H9 (cell line): ENCODE measurements around the gene PDE4B. TPM values are rescaled to one million over a fixed set of nuclear protein-coding genes. Genes with fewer than 3 reads are reported as not detected.

ENCODE experiments used
- DNase-seq: peaks from one replicate; pipeline ENCODE4 v3.0.0-alpha.2; 2017
- H2AFZ ChIP-seq: one replicate; pipeline ENCODE4 v1.6.1; 2013; ENCODE audit warnings: mild to moderate bottlenecking, low read length, control low read depth, moderate library complexity
- H2AK5ac ChIP-seq: 2 replicates; pipeline ENCODE4 v1.6.1; 2013; ENCODE audit warnings: low read length, control low read depth, mixed read lengths; ENCODE audit not compliant: insufficient read length
- H2BK120ac ChIP-seq: one replicate; pipeline ENCODE4 v1.6.1; 2013; ENCODE audit warnings: low read depth, mild to moderate bottlenecking, low read length, control low read depth, inconsistent platforms; ENCODE audit not compliant: poor library complexity, severe bottlenecking
- H2BK12ac ChIP-seq: 2 replicates; pipeline ENCODE4 v1.6.1; 2013; ENCODE audit warnings: low read length, control low read depth, mixed read lengths, low read depth; ENCODE audit not compliant: insufficient read length
- H2BK15ac ChIP-seq: 2 replicates; pipeline ENCODE4 v1.6.1; 2013; ENCODE audit warnings: low read depth, low read length, control low read depth
- H2BK20ac ChIP-seq: one replicate; pipeline ENCODE4 v1.6.1; 2013; ENCODE audit warnings: low read depth, mild to moderate bottlenecking, low read length, control low read depth, inconsistent platforms; ENCODE audit not compliant: poor library complexity, severe bottlenecking
- H2BK5ac ChIP-seq: 2 replicates; pipeline ENCODE4 v1.6.1; 2013; ENCODE audit warnings: low read length, control low read depth, mixed read lengths; ENCODE audit not compliant: insufficient read length
- H3K14ac ChIP-seq: 2 replicates; pipeline ENCODE4 v1.6.1; 2013; ENCODE audit warnings: low read length, control low read depth; ENCODE audit not compliant: insufficient read depth
- H3K18ac ChIP-seq: 2 replicates; pipeline ENCODE4 v1.6.1; 2013; ENCODE audit warnings: low read depth, mild to moderate bottlenecking, mixed read lengths, low read length, control low read depth; ENCODE audit not compliant: insufficient read length
- H3K23ac ChIP-seq: 2 replicates; pipeline ENCODE4 v1.6.1; 2013; ENCODE audit warnings: low read length, control low read depth, mixed read lengths, low read depth; ENCODE audit not compliant: insufficient read length
- H3K23me2 ChIP-seq: 2 replicates; pipeline ENCODE4 v1.6.1; 2013; ENCODE audit warnings: low read depth, mild to moderate bottlenecking, mixed read lengths, low read length, control low read depth; ENCODE audit not compliant: insufficient read length, poor library complexity, severe bottlenecking
- H3K27ac ChIP-seq: 2 replicates; pipeline ENCODE4 v1.5.1; 2013; ENCODE audit warnings: low read length, control low read depth, mixed read lengths, low read depth; ENCODE audit not compliant: insufficient read length
- H3K27me3 ChIP-seq: 2 replicates; pipeline ENCODE4 v1.6.1; 2013; ENCODE audit warnings: low read length, control low read depth, inconsistent platforms; ENCODE audit not compliant: insufficient read depth
- H3K4ac ChIP-seq: 2 replicates; pipeline ENCODE4 v1.6.1; 2013; ENCODE audit warnings: low read depth, mild to moderate bottlenecking, control low read depth, inconsistent platforms, low read length, moderate library complexity
- H3K4me1 ChIP-seq: 2 replicates; pipeline ENCODE4 v1.6.1; 2013; ENCODE audit warnings: low read length, control low read depth, inconsistent platforms; ENCODE audit not compliant: insufficient read depth
- H3K4me2 ChIP-seq: 2 replicates; pipeline ENCODE4 v1.6.1; 2013; ENCODE audit warnings: low read length, control low read depth, mixed read lengths; ENCODE audit not compliant: insufficient read length, insufficient read depth
- H3K56ac ChIP-seq: 2 replicates; pipeline ENCODE4 v1.6.1; 2013; ENCODE audit warnings: low read depth, mild to moderate bottlenecking, mixed read lengths, low read length, control low read depth; ENCODE audit not compliant: insufficient read length
- H3K79me1 ChIP-seq: 2 replicates; pipeline ENCODE4 v1.6.1; 2013; ENCODE audit warnings: low read depth, mild to moderate bottlenecking, moderate library complexity, low read length, control low read depth, inconsistent platforms; ENCODE audit not compliant: insufficient read depth, poor library complexity, severe bottlenecking
- H3K79me2 ChIP-seq: 2 replicates; pipeline ENCODE4 v1.6.1; 2013; ENCODE audit warnings: low read length, control low read depth, inconsistent platforms; ENCODE audit not compliant: insufficient read depth
- H3K9ac ChIP-seq: 2 replicates; pipeline ENCODE4 v1.6.1; 2013; ENCODE audit warnings: low read length, control low read depth, mixed read lengths; ENCODE audit not compliant: insufficient read length; ENCODE audit errors: extremely low read depth
- H3K9me3 ChIP-seq: one replicate; pipeline ENCODE4 v1.6.1; 2013; ENCODE audit warnings: low read depth, low read length, inconsistent platforms; ENCODE audit not compliant: control insufficient read depth
- H3T11ph ChIP-seq: one replicate; pipeline ENCODE4 v1.6.1; 2013; ENCODE audit warnings: mild to moderate bottlenecking, low read length, control low read depth, inconsistent platforms
- H4K20me1 ChIP-seq: one replicate; pipeline ENCODE4 v1.6.1; 2013; ENCODE audit not compliant: control insufficient read depth, insufficient read length, insufficient read depth
- H4K5ac ChIP-seq: 2 replicates; pipeline ENCODE4 v1.6.1; 2013; ENCODE audit warnings: low read depth, mild to moderate bottlenecking, mixed read lengths, low read length, control low read depth; ENCODE audit not compliant: insufficient read length
- H4K8ac ChIP-seq: replicated peaks from 2 replicates; pipeline ENCODE4 v1.6.1; 2013; ENCODE audit warnings: low read length, control low read depth, mixed read lengths, low read depth; ENCODE audit not compliant: insufficient read length
- H4K91ac ChIP-seq: 2 replicates; pipeline ENCODE4 v1.6.1; 2013; ENCODE audit warnings: low read depth, mild to moderate bottlenecking, moderate library complexity, mixed read lengths, low read length, control low read depth; ENCODE audit not compliant: insufficient read length
- H3K27ac Mint-ChIP-seq, 3 experiments: 2 replicates in 2 of 3; 3 replicates in 1 of 3; pipeline ENCODE4 v1.8.0; 2020 to 2021; ENCODE audit warnings: mixed read lengths in 3 of 3, mild to moderate bottlenecking in 1 of 3, moderate library complexity in 1 of 3
- H3K27me3 Mint-ChIP-seq: 2 replicates; pipeline ENCODE4 v1.8.0; 2021; ENCODE audit warnings: low read depth, mild to moderate bottlenecking, moderate library complexity, mixed read lengths
- H3K36me3 Mint-ChIP-seq, 3 experiments: 2 replicates in 2 of 3; 3 replicates in 1 of 3; pipeline ENCODE4 v1.8.0; 2020 to 2021; ENCODE audit warnings: low read depth in 3 of 3, mixed read lengths in 3 of 3; ENCODE audit not compliant: insufficient read depth in 1 of 3
- H3K4me1 Mint-ChIP-seq, 2 experiments: 2 replicates each; pipeline ENCODE4 v1.8.0; 2020; ENCODE audit warnings: mixed read lengths in 2 of 2
- H3K4me3 Mint-ChIP-seq, 2 experiments: 2 replicates in 1 of 2; 3 replicates in 1 of 2; pipeline ENCODE4 v1.8.0; 2020 to 2021; ENCODE audit warnings: mild to moderate bottlenecking in 2 of 2, mixed read lengths in 2 of 2, moderate library complexity in 1 of 2
- H3K9me3 Mint-ChIP-seq, 2 experiments: 2 replicates in 1 of 2; 3 replicates in 1 of 2; pipeline ENCODE4 v1.8.0; 2020; ENCODE audit warnings: mild to moderate bottlenecking in 2 of 2, mixed read lengths in 2 of 2, moderate library complexity in 1 of 2
- CTCF ChIP-seq: fragments of 200-600 bp; sonication (generic); conservative IDR thresholded peaks from 3 replicates; pipeline ENCODE4 v1.8.0; 2021; ENCODE audit warnings: antibody characterized with exemption, mild to moderate bottlenecking
- WGBS: extraction: QIAGEN DNeasy Blood & Tissue Kit; methylation state at CpG from one replicate; pipeline ENCODE4 v1.1.7; 2013; ENCODE audit warnings: missing lambda C conversion rate, low lambda C conversion rate, mixed read lengths; ENCODE audit not compliant: insufficient read length; ENCODE audit errors: extremely low coverage; 5-methylcytosine and 5-hydroxymethylcytosine counted together
- total RNA-seq: library from RNA; stranded (reverse); gene quantifications from 2 replicates; pipeline ENCODE4 v1.2.1, GENCODE V29; 2021

The PDE4B gene
- total RNA-seq, 1 experiment from 2014 or later: 19.8 TPM

- 100% methylated on average over 1 of the region's 5 CpGs for WGBS
- Histone ChIP-seq H3K79me1 (no peaks in the 10 kb centered on the region), H2BK120ac (no peak overlapping the region), H3K23me2 (no peaks in the 10 kb centered on the region), H3K4me2 (no peak overlapping the region), H3K79me2 (no peaks in the 10 kb centered on the region), H3T11ph (no peak overlapping the region), H2BK5ac (no peak overlapping the region), H2AK5ac (no peak overlapping the region), H3K27ac (no peak overlapping the region), H3K4me1 (no peaks in the 10 kb centered on the region), H2BK12ac (no peak overlapping the region), H3K27me3 (no peaks in the 10 kb centered on the region), H4K5ac (no peak overlapping the region), H4K20me1 (no peaks in the 10 kb centered on the region), H3K18ac (no peak overlapping the region), H3K14ac (no peak overlapping the region), H3K56ac (no peak overlapping the region), H2BK20ac (no peak overlapping the region), H4K91ac (no peak overlapping the region), H3K9ac (no peak overlapping the region), H3K4ac (no peak overlapping the region), H3K9me3 (no peaks in the 10 kb centered on the region), H2BK15ac (no peak overlapping the region), H3K23ac (no peak overlapping the region), H2AFZ (no peak overlapping the region), H4K8ac (no peak overlapping the region)
- no peak for DNase-seq
- no peak overlapping the region for H3K27ac Mint-ChIP-seq
- peaks cover 8% of the 10 kb centered on the region for H3K27me3 Mint-ChIP-seq
- H3K4me3 Mint-ChIP-seq: no peak overlapping the region
- H3K4me1 Mint-ChIP-seq: no peaks in the 10 kb centered on the region
- H3K9me3 Mint-ChIP-seq: no peaks in the 10 kb centered on the region
- no peaks in the 10 kb centered on the region for H3K36me3 Mint-ChIP-seq
- no peak for TF ChIP-seq CTCF
Observed at GRCh38 chr1:65983500-65983899, 190.8 kb downstream of the PDE4B start.
